ENCODE results near the gene NBEA.
"Not testable (repeated sequence)": the region's sequence is repeated elsewhere in the genome, so short reads cannot be mapped to it uniquely, and the experiment has no call there.

Gene NBEA

DNA sequence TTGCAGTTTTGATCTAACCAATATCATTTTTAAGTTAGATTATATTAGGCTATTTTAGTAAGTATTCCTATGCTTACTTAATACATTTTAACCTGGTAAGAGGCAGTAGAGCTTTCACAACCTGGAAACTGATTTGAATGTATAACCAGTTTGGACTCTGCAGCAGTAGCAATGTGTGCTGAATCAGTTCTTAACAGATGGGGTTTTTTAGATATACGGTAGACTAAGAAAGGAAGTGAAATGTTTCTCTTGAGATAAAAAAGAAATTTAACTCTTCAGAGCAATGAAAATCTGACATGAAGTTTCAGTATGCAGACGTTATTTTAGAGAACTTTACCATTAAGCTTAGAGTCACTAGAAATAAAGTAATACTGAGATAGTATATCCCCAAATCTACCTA lies 2.7 kb downstream of the NBEA start:
- no peak for DNase-seq (ENCODE audit: low spot score)

DNA sequence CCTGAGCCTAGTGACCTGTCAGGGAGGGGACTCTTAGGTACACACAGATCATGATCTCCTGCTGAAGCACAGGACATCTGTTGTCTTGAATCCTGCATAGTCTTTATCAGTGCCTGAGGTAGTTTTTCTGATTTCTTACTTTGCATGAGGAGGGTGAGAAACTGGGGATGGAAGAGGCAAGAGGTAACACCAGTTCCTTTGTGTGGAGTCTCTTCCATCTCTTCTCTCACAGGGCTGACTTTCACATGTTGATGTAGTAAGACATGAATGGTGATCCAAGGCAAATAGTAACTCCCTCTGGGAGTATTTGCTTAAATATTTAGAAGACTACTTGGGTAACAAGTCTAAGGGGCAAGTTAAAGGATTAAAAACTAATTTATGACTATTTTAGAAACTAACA lies 9.5 kb downstream of the NBEA start:
- no peak for DNase-seq (ENCODE audit: low spot score)

DNA sequence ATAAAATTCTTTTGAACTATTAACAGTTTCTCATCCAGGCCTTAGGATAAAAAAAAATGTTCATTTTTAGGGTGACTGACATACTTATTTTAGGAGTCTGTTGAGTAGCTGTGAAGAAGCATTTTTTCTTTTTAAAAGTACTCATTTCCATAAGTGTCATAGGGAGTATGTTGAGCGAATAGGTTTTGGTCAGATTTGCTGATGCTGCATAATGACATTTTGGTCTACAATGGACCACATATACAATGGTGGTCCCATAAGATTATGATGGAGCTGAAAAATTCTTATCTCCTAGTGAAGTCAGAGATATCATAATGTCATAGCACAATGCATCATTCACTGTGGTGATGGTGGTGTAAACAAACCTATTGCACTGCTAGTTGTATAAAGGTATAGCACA lies 17.4 kb downstream of the NBEA start:
- no peak for DNase-seq (ENCODE audit: low spot score)

DNA sequence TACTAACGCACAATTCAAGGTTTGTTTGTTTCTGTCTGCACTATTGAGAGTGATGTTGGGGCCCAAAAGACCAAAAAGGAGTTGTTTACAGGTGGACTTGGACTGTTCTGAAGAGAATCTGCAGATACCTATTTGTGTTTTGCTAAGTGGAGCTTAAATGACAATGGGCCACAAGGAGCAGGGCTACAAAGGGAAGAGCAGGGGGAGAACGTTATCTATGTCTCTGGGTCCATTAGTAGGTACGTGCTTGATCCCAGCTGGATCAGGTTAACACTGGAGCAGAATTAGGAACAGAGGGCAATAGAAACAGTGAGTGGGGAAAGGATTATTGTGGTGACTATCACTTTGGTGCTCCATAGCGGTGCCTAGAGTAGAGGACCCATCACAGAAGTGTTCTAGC lies 22.5 kb downstream of the NBEA start:
- no peak for DNase-seq (ENCODE audit: low spot score)

DNA sequence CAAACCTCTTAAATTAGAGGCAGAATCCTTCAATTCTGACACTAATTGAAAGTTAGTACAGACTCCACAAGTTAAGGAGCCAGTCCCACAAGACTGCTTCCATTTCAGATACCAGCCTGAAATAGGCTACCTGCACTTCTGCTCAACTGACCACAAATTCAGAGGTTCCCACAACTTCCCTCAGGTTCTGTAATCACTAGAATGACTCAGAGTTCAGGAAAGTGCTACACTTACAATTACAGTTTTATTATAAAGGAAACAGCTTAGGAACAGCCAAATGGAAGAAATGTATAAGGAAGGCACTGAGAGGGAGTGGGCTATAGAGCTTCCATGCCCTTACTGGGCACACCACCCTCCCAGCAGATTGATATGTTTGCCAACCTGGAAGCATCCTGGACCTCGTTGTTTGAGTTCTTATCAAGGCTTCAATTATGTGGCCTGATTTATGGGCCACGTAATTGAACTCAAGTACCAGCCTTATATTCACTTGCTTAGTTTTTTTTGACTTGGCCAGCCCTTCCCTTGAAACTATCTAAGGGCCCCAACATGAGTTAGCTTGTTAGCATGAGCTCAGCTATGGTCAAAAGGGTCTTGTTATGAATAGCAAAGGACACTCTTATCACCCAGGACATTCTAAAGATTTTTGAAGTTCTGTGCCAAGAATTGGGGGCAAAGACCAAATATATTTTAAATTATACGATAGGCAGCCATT lies 25.9 kb downstream of the NBEA start:
- DNase-seq (ENCODE audit: low spot score), result no peak

DNA sequence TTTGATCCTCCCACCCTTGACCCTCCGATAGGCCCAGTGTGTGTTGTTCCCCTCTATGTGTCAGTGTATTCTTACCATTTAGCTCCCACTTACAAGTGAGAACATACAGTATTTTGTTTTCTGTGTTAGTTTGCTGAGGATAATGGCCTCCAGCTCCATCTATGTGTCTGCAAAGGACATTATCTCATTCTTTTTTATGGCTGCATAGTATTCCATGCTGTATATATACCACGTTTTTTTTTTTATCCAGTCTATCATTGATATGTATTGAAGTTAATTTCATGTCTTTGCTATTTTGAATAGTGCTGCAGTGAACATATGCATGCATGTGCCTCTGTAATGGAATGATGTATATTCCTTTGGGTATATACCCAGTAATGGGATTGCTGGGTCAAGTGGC lies 27.5 kb downstream of the NBEA start:
- DNase-seq (ENCODE audit: low spot score), result not testable (repeated sequence)

DNA sequence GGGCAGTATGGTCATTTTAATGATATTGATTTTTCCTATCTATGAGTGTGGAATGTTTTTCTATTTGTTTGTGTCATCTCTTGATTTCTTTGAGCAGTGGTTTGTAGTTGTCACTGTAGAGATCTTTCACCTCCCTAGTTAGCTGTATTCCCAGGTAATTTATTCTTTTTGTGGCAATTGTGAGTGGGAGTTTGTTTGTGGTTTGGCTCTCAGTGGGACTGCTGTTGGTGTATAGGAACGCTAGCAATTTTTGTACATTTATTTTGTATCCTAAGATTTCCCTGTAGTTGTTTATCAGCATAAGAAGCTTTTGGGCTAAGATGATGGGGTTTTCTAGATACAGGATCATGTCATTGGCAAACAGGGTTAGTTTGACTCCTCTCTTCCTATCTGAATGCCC lies 28.9 kb downstream of the NBEA start:
- DNase-seq (ENCODE audit: low spot score), result no peak

DNA sequence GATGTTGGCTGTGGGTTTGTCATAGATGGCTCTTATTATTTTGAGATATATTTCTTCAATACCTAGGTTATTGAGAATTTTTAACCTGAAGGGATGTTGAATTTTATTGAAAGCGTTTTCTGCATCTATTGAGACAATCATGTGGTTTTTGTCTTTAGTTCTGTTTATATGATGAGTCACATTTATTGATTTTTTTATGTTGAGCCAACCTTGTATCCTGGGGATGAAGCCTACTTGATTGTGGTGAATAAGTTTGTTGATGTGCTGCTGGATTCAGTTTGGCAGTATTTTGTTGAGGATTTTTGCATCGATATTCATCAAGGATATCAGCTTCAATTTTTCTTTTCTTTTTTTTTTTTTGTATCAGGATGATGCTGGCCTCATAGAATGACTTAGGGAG lies 29.4 kb downstream of the NBEA start:
- DNase-seq (ENCODE audit: low spot score), result no peak

DNA sequence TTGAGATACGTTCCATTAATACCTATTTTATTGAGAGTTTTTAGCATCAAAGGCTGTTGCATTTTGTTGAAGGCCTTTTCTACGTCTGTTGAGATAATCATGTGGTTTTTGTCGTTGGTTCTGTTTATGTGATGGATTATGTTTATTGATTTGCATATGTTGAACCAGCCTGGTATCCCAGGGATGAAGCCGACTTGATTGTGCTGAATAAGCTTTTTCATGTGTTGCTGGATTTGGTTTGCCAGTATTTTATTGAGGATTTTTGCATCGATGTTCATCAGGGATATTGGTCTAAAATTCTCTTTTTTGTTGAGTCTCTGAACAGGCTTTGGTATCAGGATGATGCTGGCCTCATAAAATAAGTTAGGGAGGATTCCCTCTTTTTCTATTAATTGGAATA lies 43.1 kb downstream of the NBEA start:
- not testable (repeated sequence) for DNase-seq (ENCODE audit: low spot score)

DNA sequence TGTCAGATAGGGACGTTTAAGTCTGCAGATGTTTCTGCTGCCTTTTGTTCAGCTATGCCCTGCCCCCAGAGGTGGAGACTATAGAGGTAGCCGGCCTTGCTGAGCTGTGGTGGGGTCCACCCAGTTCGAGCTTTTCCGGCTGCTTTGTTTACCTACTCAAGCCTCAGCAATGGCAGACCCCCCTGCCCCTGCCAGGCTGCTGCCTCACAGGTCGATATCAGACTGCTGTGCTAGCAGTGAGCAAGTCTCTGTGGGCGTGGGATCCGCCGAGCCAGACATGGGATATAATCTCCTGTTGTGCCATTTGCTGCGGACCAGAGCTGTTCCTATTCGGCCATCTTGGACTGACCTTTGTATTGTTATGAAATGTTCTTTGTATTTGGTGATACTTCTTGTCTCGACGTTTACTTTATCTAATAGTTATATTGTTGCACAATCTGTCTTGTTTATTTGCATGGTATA lies 46.3 kb downstream of the NBEA start:
- DNase-seq (ENCODE audit: low spot score), result no peak

DNA sequence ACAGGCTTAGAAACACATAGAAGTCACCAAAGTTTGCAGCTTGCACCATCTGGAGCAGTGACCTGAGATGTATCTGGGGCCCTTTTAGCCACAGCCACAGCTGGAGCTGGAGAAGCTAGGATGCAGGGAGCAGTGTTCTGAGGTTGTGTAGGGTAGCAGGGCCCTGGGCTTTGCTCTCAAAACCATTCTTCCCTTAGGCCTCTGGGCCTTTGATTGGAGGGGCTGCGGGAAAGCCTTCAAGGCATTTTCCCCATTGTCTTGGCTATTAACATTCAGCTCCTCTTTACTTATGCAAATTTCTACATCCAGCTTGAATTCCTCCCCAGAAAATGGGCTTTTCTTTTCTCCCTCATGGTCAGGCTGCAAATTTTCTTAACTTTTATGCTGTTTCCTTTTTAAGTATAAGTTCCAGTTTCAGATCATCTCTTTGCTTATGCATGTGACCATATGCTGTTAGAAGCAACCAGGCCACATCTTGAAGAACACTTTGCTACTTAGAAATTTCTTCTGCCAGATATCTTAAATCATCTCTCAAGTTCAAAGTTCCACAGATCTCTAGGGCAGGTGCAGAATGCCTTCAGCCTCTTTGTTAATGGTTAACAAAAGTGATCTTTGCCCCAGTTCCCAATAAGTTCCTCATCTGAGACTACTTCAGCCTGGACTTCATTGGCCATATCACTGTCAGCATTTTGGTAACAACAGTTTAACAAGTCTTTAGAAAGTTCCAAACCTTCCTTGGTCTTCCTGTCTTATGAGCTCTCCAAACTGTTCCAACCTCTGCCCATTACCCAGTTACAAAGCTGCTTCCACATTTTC lies 48.5 kb downstream of the NBEA start:
- DNase-seq (ENCODE audit: low spot score), result no peak

DNA sequence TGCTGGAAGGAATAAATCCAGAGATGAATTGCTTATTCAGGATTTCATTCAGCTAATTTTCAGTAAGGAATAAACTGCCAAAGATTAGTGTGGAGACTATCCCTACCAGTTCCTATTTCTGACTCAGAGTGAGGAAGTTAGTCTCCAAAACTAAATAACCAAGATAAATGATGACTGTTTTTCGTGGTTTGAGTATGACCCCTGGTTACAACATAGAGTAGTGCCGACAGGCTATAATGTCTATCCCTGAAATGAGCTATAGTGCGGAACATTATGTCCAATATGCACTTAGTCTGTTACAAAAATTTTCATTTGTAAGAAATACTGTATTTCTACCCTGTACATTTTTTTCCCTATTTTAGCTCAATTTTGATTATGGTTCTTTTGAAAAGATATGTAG lies 51.4 kb downstream of the NBEA start:
- no peak for DNase-seq (ENCODE audit: low spot score)

DNA sequence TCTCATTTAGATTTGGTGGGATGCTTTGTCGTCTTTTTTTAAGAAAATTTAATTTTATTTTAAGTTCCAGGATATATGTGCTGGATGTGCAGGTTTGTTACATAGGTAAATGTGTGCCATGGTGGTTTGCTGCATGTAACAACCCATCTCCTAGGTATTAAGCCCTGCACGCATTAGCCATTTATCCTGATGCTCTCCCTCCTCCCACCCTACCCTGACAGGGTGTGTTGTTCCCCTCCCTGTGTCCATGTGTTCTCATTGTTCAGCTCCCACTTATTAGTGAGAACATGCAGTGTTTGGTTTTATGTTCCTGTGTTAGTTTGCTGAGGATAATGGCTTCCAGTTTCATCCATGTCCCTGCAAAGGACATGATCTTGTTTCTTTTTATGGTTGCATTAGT lies 61.7 kb downstream of the NBEA start:
- DNase-seq (ENCODE audit: low spot score), result not testable (repeated sequence)

DNA sequence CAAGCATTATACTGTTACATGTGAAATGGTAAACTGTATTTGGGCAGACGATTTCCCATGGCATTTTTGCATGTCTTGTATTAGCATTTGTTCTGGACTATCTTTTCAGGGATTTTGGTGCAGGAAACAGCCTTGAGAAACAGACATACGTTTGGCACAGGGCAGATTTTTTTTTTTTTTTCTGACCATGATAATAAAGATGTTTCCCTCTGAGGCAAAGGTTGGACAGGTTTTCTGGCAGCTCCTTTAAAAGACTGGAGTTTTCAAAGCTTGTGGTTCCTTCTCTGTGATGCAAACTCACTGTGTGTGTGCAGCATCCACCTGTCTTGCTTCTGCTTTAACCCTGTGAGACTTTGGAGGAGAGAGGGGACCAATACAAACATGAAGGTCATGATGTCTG lies 63.0 kb downstream of the NBEA start:
- DNase-seq (ENCODE audit: low spot score), result no peak

DNA sequence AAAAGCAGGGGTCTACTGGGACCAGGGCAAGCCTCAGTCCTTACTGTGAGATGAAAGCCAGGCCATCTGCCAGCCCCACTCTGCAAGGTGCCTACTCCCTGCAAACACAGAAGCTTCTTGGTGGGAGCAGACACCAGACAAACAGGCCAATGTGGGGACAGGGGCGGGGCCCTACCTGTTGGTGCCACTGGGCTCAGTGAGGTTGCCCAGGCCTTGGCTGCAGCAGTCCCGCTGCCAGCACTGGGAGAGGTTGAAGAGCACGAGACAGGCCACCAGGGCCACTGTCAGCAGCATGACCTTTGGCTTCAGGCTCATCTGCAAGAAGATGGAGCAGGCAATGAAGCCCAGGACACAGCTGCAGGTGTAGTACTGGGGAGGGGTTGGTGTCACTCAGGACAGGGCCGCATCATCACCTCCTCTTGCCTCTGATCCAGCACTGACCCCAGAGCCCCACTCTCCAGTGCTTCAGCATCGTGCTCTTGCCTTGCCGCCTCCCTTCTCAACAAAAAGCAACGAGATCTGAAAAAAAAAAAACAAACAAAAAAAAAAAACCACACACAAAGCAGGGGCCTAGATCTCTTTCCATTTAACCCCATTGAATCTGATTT lies 72.6 kb downstream of the NBEA start:
- DNase-seq (ENCODE audit: low spot score), result no peak

DNA sequence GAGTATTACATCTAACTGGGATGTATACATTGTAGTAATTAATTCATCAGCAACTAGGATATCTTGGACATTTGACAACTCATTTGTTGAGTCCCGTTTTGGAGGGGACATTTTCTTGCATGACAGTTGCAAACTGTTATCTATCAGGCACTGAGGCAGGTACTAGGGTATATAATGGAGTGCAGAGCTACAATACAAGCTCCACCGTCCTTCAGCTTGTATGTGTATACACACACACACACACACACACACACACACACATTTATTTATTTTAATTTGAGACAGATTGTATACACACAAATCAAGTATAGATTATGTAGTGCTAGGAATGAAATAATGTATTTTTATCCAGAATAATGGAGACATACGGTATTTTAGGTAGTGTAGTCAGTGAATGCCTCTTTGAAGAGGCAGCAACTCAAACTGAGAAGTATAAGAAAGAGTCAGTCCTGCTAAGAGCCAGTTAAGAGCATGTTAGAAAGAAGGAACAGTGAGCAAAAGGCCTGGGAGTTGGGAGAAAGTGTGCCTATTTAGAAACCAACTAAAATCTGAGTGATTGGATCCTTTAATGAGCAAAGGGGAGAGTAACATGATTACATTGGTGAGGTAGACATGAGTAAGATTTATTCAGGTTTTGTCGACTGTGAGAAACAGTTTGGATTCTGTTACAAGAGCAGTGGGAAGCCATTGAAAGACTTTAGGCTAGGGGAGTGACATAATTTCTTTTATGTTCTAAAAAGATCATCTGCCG lies 74.5 kb downstream of the NBEA start:
- DNase-seq (ENCODE audit: low spot score), result no peak

DNA sequence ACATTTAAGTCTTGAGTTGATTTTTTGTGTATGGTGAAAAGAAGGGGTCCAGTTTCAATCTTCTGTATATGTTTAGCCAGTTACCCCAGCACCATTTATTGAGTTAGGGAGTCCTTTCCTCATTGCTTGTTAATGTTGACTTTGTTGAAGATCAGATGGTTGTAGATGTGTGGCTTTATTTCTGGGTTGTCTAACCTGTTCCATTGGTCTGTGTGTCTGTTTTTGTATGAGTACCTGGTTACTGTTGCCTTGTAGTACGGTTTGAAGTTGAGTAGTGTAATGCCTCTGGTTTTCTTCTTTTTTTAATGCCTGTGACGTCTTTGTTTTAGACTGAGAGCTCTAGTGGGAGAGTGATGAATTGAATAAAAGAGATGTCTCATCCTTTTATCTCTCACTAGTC lies 83.2 kb downstream of the NBEA start:
- DNase-seq (ENCODE audit: low spot score), result no peak

DNA sequence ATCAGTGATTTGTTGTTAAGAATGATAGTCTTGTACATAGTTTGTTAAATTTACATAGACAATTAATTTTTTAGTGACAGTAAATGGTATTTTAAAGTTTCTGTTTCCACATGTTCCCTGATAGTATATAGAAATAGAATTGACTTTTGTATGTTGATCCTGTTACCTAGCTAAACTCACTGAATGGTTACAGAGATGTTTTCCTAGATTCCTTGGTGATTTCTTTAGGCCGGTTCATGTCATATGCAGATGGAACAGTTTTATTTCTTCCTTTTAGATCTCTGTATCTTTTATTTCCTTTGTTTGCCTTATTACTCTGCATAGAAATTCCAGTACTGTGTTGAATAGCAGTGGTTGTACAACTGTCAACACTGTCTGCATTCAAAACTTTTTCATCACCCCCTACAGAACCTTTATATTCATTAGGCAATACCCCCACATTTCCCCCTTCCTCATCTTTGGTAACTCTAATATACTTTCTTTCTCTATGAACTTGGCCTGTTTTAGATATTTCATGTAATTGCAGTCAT lies 86.3 kb downstream of the NBEA start:
- DNase-seq (ENCODE audit: low spot score), result no peak

DNA sequence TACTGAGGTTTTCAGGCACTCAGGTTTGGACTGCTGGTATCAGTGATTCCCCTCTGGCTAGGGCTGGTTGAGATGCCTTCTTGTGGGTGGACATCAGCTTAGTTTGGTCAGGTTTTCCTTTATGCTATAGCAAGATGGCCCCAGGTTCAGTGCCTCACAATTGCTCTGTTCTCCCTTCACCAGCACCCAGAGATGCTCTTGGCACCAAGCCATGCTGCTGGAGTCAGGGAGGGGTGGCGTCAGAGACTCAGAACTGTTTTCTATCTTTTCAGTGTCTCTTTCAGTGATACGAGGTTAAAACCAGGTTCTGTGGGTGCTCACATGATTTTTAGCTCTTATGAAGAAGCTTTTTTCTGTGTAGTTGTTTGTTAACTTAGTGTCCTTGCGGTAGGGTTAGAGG lies 96.9 kb downstream of the NBEA start:
- no peak for DNase-seq (ENCODE audit: low spot score)

DNA sequence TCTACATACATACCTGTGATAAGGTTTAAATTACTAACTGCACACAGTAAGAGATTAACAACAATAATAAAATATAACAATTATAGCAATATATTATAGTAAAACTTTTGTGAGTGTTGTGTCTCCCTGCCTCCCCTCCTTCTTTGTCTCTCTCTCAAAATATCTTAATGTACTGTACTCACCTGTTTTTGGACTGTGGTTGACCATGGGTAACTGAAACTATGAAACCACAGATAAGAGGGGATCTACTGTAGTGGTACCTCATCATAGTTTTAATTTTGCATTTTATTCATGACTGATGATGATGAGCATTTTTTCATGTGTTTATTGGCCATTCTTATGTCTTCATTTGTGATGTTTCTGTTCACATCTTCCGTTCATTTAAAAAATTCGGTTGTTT lies 104.5 kb downstream of the NBEA start:
- DNase-seq (ENCODE audit: low spot score), result no peak

DNA sequence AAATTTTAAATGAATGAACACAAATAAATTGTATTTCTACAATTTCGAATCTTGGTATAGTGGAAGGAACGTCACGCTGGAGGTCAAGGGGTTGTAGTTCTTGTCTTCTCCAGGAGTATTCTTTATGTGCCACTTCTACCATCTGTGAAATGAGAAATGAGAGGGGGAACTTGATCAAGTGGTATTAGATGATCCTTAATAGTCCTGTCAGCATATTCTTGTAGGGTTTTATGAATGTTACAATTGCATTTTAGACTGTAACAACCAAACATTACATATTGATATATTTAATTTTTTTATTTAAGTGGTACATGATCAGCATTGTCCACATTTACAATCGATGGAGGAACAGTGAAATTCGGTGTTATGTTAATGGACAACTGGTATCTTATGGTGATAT lies 113.6 kb downstream of the NBEA start:
- DNase-seq (ENCODE audit: low spot score), result no peak

DNA sequence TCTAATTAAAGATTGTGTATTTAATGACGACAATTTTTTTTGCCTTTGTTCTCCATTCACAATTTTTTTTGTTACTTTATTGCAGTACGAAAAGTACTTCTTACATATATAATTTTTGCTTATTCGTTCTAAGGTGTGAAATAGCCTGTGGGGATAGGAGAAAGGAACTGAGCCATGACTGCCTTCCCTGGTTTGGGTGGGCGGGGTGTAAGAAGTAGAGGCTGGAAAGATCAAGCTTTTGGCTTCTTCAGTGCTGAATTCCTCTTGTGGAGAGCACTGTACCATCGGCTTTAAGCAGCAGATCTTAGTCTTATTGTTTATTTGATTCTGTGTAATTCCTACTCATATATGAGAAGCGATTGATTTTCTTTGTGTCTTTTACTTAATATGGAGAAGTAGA lies 115.8 kb downstream of the NBEA start:
- no peak for DNase-seq (ENCODE audit: low spot score)
